Activated CD4-positive, alpha-beta T cell treated with anti-CD3 and anti-CD28 coated beads, Interleukin-2, amount 10 ng/mL, durations not matched to agents 7 days and 5 days (primary cell): ENCODE data around the gene ODAD4. TPM values are rescaled to one million over a fixed set of nuclear protein-coding genes. Genes with fewer than 3 reads are reported as not detected.

ENCODE experiments used
- CTCF ChIA-PET: fragments of 350-600 bp; sonication (Branson Sonifier 250); formaldehyde crosslinking; loops from one replicate; lab custom pipeline; 2021; ENCODE audit warnings: antibody characterized with exemption; lab: Charles Lee
- POLR2A ChIA-PET: fragments of 350-600 bp; sonication (Branson Sonifier 250); formaldehyde crosslinking; loops from one replicate; lab custom pipeline; 2021; ENCODE audit warnings: antibody characterized with exemption; lab: Charles Lee
- DNase-seq: peaks from one replicate; pipeline ENCODE4 v3.0.0-alpha.2; 2020
- H3K27ac Mint-ChIP-seq: one replicate; pipeline ENCODE4 v1.8.0; 2021; ENCODE audit warnings: mild to moderate bottlenecking, moderate library complexity, mixed read lengths
- H3K27me3 Mint-ChIP-seq: one replicate; pipeline ENCODE4 v1.8.0; 2021; ENCODE audit warnings: mixed read lengths
- H3K36me3 Mint-ChIP-seq: one replicate; pipeline ENCODE4 v1.8.0; 2021; ENCODE audit warnings: low read depth, mixed read lengths
- H3K4me1 Mint-ChIP-seq: one replicate; pipeline ENCODE4 v1.8.0; 2021; ENCODE audit warnings: mixed read lengths
- H3K4me3 Mint-ChIP-seq: one replicate; pipeline ENCODE4 v1.8.0; 2021; ENCODE audit warnings: mild to moderate bottlenecking, moderate library complexity, mixed read lengths
- H3K9me3 Mint-ChIP-seq: one replicate; pipeline ENCODE4 v1.8.0; 2021; ENCODE audit warnings: mixed read lengths
- total RNA-seq, 2 experiments: library from RNA; stranded (reverse); gene quantifications; one replicate each; pipeline ENCODE4 v1.2.3, GENCODE V29; 2021

ODAD4 gene, protein sequence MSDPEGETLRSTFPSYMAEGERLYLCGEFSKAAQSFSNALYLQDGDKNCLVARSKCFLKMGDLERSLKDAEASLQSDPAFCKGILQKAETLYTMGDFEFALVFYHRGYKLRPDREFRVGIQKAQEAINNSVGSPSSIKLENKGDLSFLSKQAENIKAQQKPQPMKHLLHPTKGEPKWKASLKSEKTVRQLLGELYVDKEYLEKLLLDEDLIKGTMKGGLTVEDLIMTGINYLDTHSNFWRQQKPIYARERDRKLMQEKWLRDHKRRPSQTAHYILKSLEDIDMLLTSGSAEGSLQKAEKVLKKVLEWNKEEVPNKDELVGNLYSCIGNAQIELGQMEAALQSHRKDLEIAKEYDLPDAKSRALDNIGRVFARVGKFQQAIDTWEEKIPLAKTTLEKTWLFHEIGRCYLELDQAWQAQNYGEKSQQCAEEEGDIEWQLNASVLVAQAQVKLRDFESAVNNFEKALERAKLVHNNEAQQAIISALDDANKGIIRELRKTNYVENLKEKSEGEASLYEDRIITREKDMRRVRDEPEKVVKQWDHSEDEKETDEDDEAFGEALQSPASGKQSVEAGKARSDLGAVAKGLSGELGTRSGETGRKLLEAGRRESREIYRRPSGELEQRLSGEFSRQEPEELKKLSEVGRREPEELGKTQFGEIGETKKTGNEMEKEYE
- total RNA-seq: under 1 TPM; 0.40 to 0.42 TPM

GRCh38 chr17:41930009-41930832 is at the start of gene ODAD4:
TSS of gene ODAD4 (plus strand) at chr17:41930617. CDS start at chr17:41930724, 107 bp downstream.
- peak; percentile 98 for DNase-seq
- POLR2A ChIA-PET: interaction anchor here (0.5 to 1.2 kb wide), 9 partner anchors 11 to 458 kb away, joined by 3 to 7 read pairs (median 4); partner anchors contain the start of genes ACLY and STAT3
- H3K36me3 Mint-ChIP-seq: peaks cover 3% of the 10 kb centered on the region
- no peaks in the 10 kb centered on the region for H3K27me3 Mint-ChIP-seq
- H3K27ac Mint-ChIP-seq: peak within 1 kb of the TSS; percentile 97
- H3K4me1 Mint-ChIP-seq: peaks cover 55% of the 10 kb centered on the region
- CTCF ChIA-PET: interaction anchor here (0.6 to 1.8 kb wide), 14 partner anchors 8 to 606 kb away, joined by 3 to 15 read pairs (median 4); partner anchors contain the start of genes ACLY, KLHL11, NAGLU and NKIRAS2
- peak within 1 kb of the TSS; percentile 97 for H3K4me3 Mint-ChIP-seq
- H3K9me3 Mint-ChIP-seq: no peaks in the 10 kb centered on the region

DNA sequence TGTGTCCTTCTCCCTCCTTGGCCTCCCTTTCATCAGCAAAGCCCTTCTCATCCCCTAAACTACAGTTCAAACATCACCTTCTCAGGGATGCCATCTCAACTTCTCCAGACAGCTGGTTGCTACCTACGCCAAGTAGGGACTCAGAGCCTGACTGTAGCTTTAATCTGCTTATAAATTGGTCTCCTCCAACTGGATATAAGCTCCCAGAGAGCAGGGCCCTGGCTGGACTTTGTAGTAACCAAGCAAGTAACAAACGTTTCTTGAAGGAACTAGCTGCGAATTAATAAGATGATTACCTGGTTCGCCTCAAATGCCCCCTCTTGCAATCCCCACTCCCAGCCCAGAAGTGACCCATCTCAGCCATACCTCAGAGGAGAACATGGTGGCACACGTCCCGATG is 47.7 kb upstream of the ODAD4 start:
- Mint-ChIP-seq H3K27ac (peak overlapping the region; percentile 77), H3K4me3 (no peak overlapping the region), H3K4me1 (peaks cover 3% of the 10 kb centered on the region), H3K27me3 (no peaks in the 10 kb centered on the region), H3K36me3 (peaks cover 48% of the 10 kb centered on the region), H3K9me3 (no peaks in the 10 kb centered on the region)
- POLR2A ChIA-PET: no interaction called here
- CTCF ChIA-PET: interaction anchor here (1.0 to 1.3 kb wide), 3 partner anchors 11 to 56 kb away, joined by 3 to 4 read pairs (median 3); no protein-coding TSS in a partner anchor
- no peak for DNase-seq

DNA sequence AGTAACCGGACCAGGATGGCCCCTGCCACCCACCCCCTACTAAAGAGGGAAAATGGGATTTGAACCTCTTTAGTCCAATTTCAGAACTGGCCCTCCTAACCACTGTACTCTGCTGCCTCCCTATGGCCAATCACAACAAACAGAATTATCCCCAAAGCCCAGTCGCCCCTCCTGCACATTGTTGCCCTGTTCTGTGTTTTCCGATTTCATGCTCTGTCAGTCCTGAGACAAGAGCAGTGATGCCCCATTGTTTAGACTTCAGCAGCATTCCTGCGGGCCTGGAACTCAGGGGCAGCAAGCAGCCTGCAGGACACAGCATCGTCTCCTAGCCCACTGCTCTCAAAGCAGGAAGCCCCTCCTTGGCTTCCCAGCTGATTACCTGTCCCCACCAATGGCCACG is 44.7 kb upstream of the ODAD4 start:
- POLR2A ChIA-PET: no interaction called here
- Mint-ChIP-seq H3K27me3 (no peaks in the 10 kb centered on the region), H3K9me3 (no peaks in the 10 kb centered on the region), H3K4me1 (peaks cover 3% of the 10 kb centered on the region), H3K4me3 (no peak overlapping the region), H3K27ac (no peak overlapping the region), H3K36me3 (peaks cover 36% of the 10 kb centered on the region)
- CTCF ChIA-PET: no interaction called here
- DNase-seq: no peak

DNA sequence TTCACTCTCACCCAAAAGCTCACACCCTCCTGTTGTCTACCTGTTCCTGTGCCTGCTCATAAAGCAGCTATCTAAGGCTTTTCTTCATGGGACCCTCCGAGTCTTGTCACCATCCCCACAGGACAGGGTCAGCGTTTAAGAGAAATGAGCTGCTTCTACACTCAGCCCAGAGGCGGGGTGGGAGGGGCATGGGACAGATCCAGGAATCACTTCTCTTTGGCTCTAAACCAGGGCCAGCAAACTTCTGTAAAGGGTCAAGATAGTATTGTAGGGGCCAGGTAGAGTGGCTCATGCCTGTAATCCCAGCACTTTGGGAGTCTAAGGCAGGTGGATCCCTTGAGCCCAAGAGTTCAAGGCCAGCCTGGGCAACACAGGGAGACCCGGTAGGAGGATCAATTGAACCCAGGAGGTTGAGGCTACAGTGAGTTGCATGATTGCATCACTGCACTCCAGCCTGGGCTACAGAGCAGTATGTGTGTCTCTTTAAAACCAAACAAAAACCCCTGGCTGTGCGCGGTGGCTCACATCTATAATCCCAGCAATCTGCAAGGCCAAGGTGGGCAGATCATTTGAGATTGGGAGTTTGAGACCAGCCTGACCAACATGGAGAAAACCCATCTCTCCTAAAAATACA is 42.0 kb upstream of the ODAD4 start:
- H3K4me1 Mint-ChIP-seq: no peaks in the 10 kb centered on the region

GRCh38 chr17:41891135-41892020 is 39.0 kb upstream of the ODAD4 start:
- Mint-ChIP-seq H3K4me1 (no peaks in the 10 kb centered on the region), H3K9me3 (no peaks in the 10 kb centered on the region), H3K27me3 (no peaks in the 10 kb centered on the region), H3K36me3 (peaks cover 45% of the 10 kb centered on the region), H3K4me3 (no peak overlapping the region), H3K27ac (no peak overlapping the region)
- DNase-seq: no peak
- CTCF ChIA-PET: interaction anchor here (0.7 kb wide), 1 partner anchor 137 kb away, joined by 3 read pairs; no protein-coding TSS in a partner anchor
- POLR2A ChIA-PET: no interaction called here

More for the DNA sequence above, 42.0 kb upstream of the ODAD4 start:
- no peak for DNase-seq
- H3K36me3 Mint-ChIP-seq: peaks cover 44% of the 10 kb centered on the region
- ChIA-PET CTCF (no interaction called here), POLR2A (interaction anchor here (0.6 kb wide), 1 partner anchor 1436 kb away, joined by 3 read pairs; no protein-coding TSS in a partner anchor)
- no peaks in the 10 kb centered on the region for H3K27me3 Mint-ChIP-seq
- no peak overlapping the region for H3K4me3 Mint-ChIP-seq
- H3K27ac Mint-ChIP-seq: no peak overlapping the region
- no peaks in the 10 kb centered on the region for H3K9me3 Mint-ChIP-seq

GRCh38 chr17:41892021-41892376 is 38.4 kb upstream of the ODAD4 start:
- Mint-ChIP-seq H3K36me3 (peaks cover 51% of the 10 kb centered on the region), H3K27ac (no peak overlapping the region), H3K9me3 (no peaks in the 10 kb centered on the region), H3K4me1 (no peaks in the 10 kb centered on the region), H3K27me3 (no peaks in the 10 kb centered on the region), H3K4me3 (no peak overlapping the region)
- no peak for DNase-seq
- POLR2A ChIA-PET: no interaction called here
- CTCF ChIA-PET: interaction anchor here (0.6 to 1.0 kb wide), 2 partner anchors 90 to 221 kb away, joined by 3 to 5 read pairs; partner anchors contain the start of gene DHX58

GRCh38 chr17:41893384-41893783 is 37.0 kb upstream of the ODAD4 start:
- Mint-ChIP-seq H3K9me3 (no peaks in the 10 kb centered on the region), H3K27me3 (no peaks in the 10 kb centered on the region), H3K4me3 (no peak overlapping the region), H3K36me3 (peaks cover 48% of the 10 kb centered on the region), H3K4me1 (no peaks in the 10 kb centered on the region), H3K27ac (no peak overlapping the region)
- ChIA-PET POLR2A (no interaction called here), CTCF (interaction anchor here (0.7 to 1.3 kb wide), 6 partner anchors 9 to 156 kb away, joined by 3 read pairs; partner anchors contain the start of gene ACLY)
- no peak for DNase-seq

GRCh38 chr17:41894791-41895331 is 35.6 kb upstream of the ODAD4 start:
- Mint-ChIP-seq H3K36me3 (peaks cover 55% of the 10 kb centered on the region), H3K4me1 (no peaks in the 10 kb centered on the region), H3K27ac (no peak overlapping the region), H3K9me3 (no peaks in the 10 kb centered on the region), H3K4me3 (no peak overlapping the region), H3K27me3 (no peaks in the 10 kb centered on the region)
- ChIA-PET POLR2A (no interaction called here), CTCF (interaction anchor here (0.5 to 1.3 kb wide), 2 partner anchors 12 to 94 kb away, joined by 3 read pairs; no protein-coding TSS in a partner anchor)
- DNase-seq: no peak

- DNase-seq: no peak
- H3K27me3 Mint-ChIP-seq: no peaks in the 10 kb centered on the region
- ChIA-PET POLR2A (no interaction called here), CTCF (interaction anchor here (0.5 to 1.1 kb wide), 3 partner anchors 18 to 95 kb away, joined by 3 to 4 read pairs (median 3); no protein-coding TSS in a partner anchor)
- no peaks in the 10 kb centered on the region for H3K9me3 Mint-ChIP-seq
- H3K4me3 Mint-ChIP-seq: no peak overlapping the region
- peaks cover 54% of the 10 kb centered on the region for H3K36me3 Mint-ChIP-seq
- no peak overlapping the region for H3K27ac Mint-ChIP-seq
- H3K4me1 Mint-ChIP-seq: no peaks in the 10 kb centered on the region
Observed at GRCh38 chr17:41895617-41896016, 34.8 kb upstream of the ODAD4 start.

GRCh38 chr17:41896726-41897125 is 33.7 kb upstream of the ODAD4 start:
- no peaks in the 10 kb centered on the region for H3K4me1 Mint-ChIP-seq
- H3K27ac Mint-ChIP-seq: no peak overlapping the region
- ChIA-PET CTCF (no interaction called here), POLR2A (no interaction called here)
- peaks cover 61% of the 10 kb centered on the region for H3K36me3 Mint-ChIP-seq
- no peaks in the 10 kb centered on the region for H3K27me3 Mint-ChIP-seq
- no peak for DNase-seq
- no peaks in the 10 kb centered on the region for H3K9me3 Mint-ChIP-seq
- no peak overlapping the region for H3K4me3 Mint-ChIP-seq

- Mint-ChIP-seq H3K27me3 (no peaks in the 10 kb centered on the region), H3K4me1 (no peaks in the 10 kb centered on the region), H3K27ac (no peak overlapping the region), H3K36me3 (peaks cover 47% of the 10 kb centered on the region), H3K4me3 (no peak overlapping the region), H3K9me3 (no peaks in the 10 kb centered on the region)
- DNase-seq: no peak
- ChIA-PET POLR2A (no interaction called here), CTCF (interaction anchor here (0.7 kb wide), 1 partner anchor 38 kb away, joined by 3 read pairs; no protein-coding TSS in a partner anchor)
Observed at GRCh38 chr17:41901646-41902045, 28.8 kb upstream of the ODAD4 start.
